Measurements from ENCODE around the gene PDHX.

PDHX gene

DNA sequence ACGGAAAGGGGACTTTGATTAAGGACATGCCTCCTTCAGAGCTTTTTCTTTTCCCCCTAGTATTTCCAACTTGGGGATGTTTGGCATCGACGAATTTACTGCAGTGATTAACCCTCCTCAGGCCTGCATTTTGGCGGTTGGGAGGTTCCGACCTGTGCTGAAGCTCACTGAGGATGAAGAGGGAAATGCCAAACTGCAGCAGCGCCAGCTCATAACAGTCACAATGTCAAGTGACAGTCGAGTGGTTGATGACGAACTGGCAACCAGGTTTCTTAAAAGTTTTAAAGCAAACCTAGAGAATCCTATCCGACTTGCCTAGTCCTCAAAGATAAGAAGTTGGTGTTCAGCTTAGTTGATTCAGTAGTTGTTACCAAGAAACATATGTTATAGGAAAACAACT, 78.4 kb downstream of the PDHX start:
- DNase-seq (ENCODE audit: low spot score) = no peak

DNA sequence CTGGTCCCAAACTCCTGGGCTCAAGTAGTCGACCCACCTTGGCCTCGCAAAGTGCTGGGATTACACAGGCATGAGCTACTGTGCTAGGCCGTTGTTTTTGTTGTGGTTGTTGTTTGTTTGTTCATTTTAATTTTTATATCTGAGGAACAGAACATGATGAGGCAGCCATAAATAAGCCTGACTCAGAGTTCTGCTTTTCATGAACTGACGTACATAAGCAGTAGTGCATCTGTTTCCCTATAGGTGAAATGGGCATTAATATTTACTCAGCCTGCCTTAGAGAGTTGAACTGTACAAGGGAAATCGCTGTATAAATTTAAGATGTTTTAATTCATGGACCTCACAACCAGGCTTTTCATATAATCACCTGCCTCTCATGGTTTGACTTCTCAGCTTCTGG, 80.5 kb downstream of the PDHX start:
- DNase-seq (ENCODE audit: low spot score) = no peak

DNA sequence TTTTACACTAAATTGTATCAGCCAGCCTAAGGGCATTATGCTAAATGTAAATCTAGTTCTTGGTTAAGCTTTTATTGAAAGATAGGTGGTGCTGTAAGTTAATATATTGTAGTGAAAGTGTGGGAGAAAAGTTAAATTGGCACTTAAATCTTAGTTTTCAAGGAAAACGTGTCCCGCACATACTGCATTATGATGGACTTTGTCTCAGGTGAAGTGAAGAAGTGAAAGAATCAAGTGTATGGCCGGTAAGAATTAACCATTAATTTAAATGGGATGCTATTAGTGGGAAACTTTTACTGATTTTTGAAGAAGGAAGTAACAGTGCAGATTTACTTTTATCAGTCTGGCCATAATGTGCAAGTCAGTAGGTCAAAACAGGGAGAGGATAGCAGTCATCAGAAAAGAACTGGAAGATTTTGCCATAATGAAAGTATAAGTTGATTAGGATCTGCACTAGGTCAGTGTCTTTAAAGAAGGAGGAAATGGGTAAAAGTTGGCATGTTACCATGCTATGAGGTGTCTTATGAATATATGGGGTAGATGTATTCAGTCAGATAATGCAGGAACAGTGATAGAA, 81.6 kb downstream of the PDHX start:
- no peak for DNase-seq (ENCODE audit: low spot score)

DNA sequence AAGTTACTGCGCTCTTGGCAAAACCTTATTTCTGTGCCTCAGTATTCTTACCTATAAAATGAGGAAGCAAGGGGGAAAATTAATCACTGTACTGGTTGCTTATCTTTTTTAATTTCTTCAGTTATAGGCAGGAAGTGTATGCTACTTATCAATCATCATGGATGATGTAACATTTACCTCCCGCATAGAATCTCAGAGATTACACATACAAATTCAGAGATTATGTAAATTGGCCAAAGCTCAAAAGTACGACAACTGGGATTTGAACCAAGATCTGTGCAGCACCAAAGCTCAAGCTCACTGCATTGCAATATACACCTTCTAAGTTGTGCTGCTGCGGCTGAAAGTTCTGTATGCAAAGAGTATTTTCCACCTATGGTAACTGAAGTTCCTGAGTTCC, 83.0 kb downstream of the PDHX start:
- no peak for DNase-seq (ENCODE audit: low spot score)

DNA sequence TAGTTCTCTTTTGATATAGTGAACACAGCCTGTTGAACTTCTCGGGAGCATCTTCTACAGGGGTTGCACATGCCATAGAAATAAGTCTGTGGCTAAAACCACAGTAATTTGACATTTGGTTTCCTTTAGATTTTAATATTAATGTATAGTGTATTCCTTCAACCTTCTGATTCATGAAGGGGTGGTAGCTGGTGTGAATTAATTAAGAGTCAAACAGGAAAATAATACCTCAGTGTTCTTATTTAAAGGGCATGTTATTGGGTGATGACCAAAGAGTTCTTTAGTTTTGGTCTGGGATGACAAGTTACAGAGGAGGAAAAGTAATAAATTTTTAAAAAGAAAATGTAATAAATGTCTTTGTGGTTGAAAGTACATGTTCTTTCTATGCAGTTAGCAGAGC, 86.8 kb downstream of the PDHX start:
- no peak for DNase-seq (ENCODE audit: low spot score)

DNA sequence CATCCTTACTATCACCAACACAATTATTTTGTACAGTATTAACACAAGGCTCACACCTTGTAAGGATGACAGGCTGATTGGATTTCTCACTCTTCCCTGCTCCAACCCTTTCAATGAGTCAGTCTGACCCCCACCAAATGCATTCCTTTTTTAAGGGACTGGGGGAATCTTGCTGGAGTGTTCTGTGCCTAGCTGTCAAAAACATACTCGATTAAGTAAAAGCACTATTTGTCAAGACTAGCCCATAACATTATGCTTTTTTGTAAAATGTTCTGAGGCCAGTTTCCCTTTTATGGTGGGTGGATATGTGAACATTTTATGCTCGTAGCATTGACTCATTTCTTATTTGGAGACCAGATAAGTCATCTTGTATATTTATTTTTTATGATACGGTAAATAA, 87.2 kb downstream of the PDHX start:
- no peak for DNase-seq (ENCODE audit: low spot score)

DNA sequence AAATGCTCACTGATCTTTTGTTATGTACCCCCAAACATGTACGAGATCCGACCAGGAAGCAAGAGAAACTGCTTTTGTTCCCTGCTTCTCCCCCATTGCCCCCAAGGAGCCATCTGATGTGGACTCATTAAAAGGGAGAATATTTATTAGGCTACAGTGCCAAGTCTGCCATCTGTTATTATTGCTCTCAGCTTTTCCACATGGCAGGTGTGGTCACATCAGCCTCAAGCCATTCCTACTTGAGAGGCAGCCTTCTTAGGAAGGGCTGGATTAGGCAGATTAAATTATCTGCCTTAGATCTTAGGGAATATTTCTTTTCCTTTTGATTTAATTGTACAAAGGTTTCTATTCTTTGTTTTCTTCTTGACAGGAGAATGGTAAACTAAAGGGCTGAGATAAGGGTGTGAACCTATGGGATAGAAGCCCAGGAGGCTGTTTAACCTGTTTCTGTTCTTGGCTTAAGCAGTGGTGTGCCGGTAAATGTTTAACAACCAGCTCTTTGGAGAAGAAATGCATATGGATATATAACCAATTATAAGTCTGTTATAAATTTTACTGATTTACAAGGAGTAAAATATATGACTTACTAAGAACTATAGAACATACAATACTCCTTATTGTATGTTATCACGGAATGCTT, 88.8 kb downstream of the PDHX start:
- DNase-seq (ENCODE audit: low spot score) = peak; percentile 66

DNA sequence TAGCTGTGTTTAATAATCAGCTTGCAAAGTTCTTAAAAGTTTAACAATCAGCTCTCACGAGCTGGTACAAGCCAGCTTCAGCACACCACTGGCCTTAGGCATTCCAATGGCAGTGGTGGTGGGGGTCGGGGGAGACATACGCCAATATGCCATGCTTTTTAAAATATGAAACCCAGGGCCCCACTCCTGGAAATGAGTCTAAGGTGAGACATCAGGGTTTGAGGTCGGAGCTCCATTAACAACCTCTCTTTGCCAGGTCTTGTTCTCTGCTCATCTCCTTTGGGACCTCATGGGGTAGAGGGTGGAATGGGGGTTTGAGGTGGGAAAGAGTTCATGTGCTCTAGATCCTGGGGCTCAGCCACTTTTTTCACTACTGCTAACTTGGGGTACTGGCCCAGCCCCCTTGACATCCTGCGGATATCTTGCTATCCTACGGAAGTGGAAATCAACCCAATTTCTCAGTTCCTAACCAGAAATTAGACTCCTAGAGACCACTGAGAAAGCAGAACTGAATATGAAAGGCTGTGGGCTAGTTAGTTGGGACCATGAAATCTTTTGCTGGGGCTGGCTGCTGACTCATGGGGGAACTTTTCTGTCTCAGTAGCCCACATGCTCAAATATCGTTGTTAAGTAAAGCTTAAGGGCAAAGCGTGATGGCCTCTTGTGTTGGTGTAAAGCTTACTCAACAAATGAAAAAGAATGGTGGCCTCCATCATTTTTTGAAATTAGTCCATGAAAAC, 90.1 kb downstream of the PDHX start:
- DNase-seq (ENCODE audit: low spot score) = no peak

DNA sequence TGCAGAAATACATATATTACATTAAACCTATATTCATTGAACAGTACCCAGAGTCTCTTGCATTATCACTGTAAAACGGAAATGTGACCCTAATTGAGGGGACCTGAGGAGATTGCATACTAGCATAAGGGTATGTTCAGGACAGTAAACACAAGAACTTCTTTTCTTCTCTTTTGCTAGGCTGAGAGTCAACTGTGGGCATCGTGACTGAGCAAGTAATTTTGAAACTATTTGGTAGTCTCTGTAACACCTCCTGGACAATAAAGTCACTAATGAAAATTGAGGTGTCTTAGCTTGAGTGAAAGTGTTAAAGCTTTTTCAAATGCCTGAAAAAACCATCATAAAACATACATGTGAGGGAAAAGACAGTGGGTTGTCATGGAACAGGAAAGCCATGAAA, 90.9 kb downstream of the PDHX start:
- no peak for DNase-seq (ENCODE audit: low spot score)

DNA sequence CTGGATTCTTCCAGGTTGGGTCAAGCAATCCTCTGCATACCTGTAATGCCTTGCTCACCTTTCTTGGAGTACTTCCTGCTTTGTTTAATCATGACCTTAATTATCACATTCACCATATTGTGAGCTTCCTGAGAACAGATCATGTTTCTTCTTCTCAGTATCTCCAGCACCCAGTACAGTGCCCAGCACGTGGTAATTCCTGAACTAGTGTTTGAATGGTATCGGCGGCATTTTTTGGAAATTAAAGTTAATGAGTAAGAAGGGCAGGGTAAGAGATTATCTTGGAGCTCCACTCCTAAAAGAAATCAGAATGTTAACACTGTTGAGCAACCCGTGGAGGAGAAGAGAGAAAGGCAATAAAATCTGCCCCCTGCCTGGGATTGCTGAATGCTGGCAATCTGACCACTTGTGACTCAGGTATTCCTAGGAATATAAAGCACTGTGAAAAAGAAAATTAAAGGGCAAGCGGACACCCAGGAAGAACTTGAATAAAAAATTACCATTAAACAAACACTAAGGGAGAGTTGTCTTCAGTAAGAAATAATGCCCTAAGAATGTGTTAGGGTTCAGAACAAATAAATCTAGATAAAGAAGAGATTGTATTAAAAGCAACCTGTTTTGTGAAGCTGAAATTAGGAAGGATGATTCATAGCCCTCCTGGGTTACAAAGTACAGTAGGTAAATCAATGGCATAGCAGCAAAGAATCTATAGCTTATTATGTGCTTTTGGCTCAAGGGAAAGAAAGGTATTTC, 92.9 kb downstream of the PDHX start:
- DNase-seq (ENCODE audit: low spot score) = peak; percentile 89

DNA sequence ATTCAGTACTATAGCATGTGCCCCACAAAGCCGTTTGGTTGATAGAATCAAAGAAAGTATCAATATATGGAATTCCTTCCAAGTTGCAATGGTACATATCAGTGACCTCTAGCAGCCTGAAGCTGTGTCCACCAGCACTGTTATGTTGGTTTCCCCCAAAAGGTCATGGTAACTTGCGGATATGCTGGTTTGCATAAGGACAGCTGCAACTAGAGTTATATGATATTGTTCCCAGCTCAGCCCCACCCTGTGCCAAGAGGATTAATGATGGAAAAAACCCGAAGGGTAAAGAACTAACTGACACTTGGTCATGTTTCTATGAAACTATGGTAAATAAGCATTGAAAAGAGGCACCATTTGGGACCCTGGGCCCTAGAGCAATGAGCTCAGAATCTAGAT, 93.5 kb downstream of the PDHX start:
- no peak for DNase-seq (ENCODE audit: low spot score)

DNA sequence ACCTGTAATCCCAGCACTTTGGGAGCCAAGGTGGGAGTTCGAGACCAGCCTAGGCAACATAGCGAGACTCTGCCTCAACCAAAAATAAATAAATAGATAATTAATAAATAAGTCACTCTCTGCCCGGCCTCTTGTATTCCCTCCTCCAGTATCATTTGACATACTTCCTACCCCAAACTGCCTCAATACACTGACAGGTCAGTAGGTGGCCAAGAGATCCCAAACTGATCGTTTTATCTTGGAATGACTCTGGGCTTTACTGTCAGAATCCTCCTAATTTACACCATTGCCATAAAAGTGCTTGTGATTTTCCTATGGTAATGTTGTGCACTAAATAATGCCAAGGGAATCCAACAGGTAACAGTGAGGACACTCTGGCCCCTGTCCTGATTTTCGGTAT, 94.2 kb downstream of the PDHX start:
- DNase-seq (ENCODE audit: low spot score) = no peak

DNA sequence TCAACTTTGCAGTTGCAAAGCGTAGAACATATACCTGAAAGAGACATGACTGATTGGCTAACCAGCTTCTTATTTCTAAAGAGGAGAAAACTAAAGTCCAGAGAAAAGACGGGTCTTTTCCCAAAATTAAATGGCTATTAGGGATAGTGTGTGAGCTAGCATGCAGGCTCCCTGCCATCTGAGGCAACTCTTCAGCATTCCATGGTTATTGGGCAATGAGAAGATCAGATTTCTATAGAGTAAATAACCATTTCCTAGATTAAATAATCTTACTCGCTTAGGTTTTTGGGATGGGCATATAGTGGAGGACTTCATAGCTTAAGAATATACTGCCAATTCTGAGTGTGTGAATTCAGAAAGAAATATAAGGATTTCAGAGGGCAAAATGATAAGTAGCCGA, 95.0 kb downstream of the PDHX start:
- DNase-seq (ENCODE audit: low spot score) = no peak

DNA sequence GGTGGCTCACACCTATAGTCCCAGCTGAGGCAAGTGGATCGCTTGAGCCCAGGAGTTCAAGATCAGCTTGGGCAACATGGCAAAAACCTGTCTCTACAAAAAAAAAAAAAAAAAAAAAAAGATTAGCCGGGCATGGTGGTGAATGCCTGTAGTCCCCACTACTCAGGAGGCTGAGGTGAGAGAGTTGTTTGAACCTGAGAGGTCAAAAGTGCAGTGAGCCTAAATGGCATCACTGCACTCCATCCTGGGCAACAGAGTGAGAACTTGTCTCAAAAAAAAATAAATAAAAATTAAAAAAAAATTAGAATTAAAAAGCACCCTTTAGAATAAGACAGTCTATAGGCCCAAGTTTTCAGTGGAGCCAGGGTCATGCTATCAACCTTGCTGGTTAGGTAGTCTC, 95.5 kb downstream of the PDHX start:
- no peak for DNase-seq (ENCODE audit: low spot score)

DNA sequence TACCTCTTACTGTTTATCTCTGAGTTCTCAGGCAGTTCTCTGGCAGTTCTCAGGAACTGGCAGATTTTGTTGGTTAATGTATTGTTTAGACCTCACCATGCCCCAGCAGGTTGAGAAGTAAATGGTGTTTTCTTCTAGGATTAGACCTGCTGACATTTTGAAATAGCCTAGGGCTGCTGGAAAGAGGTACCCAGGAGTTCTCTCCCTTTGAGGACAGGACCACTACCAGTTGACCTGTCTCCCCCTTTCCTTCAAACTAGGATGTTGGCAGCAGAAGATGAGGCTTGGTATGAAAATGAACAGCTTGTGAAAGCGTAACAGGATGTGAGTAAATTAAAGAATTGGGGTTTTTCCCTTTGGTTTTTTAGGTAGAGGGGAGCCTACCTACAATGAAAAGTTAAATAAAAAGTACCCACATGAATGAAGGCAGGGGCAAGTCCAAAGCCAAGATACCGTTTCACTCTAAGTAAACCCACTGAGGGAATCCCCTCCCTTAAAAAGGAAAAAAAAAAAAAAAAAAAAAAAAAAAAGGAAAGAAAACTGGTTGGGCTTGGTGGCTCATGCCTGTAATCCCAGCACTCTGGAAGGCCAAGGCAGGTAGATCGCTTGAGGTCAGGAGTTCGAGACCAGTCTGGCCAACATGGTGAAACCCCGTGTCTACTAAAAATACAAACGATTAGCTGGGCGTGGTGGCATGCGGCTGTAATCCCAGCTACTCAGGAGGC, 96.2 kb downstream of the PDHX start:
- DNase-seq (ENCODE audit: low spot score) = no peak

DNA sequence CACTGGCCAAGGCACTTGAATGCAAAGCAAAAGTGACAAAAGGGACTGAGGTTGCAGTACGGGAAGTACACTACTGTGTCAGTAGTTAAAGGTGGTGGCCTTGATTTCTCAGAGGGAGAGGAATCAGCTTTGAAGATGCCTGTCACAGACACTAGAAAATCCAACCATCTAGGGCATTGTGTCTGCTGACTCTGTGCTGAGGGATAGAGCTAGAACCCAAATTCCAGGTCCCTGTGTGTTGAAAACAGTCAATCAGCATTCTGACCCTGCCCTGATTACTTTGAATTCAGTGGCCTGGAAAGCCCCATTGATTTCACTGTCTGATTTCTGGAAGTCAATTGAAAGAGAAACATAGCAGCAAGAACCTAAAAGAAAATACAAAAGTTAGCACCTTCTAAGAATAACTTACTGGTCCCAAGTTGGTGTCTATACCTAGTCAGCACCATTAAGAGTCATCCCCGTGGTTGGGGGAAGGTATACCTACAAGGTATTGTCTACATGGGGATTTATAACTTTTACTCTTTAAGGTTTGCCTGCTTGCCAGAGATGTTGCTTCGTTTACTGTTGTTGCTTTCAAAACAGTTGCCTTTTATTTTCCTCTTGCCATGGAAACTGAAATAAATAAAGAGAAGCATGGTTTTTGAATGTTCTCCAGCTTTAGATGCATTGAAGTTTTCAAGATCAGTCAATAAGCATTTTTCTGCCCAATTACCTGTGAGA, 97.3 kb downstream of the PDHX start:
- no peak for DNase-seq (ENCODE audit: low spot score)

DNA sequence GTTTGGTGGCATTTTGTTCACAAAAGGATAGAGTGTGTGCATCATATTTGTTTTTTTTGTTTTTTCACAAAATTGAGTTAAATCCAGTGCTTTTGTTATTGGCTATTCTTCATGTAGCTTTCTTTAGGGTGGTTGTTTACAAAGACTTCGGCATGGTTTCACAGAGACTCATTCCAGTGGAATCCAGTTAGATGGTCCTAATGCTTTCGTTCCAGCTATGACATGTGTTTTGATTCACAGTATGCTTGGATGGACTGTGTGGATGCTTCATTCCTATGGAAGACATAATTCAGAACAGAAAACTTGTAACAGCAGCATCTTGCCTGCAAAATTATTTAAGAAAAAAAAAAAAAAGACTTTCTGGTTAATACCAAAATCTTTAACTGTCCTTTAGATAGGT, 97.9 kb downstream of the PDHX start:
- no peak for DNase-seq (ENCODE audit: low spot score)

DNA sequence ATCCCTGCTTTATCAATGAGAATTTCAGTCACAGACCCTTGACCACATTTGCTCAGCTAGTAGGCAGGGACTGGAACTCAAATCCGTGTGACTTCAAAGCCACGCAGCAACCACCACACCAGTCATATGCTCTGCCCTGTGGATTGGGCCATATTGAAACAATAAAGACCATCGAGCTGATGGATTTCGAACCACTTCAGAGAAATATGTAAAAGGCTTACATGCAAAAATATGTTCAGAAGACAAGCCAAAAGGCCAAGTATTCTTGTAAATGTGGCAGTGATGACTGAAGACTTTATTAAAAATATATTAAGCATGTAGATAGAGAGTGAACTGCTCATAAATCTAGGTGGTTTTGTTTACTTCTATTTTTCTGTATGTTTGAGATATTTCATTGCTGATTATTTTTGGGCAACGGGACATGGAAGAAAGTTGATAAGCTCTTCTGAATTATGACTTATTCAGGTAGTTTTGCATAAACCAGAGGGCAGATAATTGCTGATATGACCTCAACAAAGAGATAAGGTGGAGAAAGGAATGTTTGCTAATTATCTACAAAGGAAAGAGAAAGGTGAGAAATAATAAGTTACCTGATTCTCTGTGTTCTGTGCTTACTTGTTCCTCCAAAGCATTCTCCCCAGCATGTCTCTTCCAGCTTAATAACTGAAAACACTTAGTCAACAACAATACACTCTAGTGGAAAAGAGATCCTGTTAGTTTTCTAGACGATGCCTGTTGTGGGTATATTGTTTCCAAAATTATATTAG, 99.4 kb downstream of the PDHX start:
- DNase-seq (ENCODE audit: low spot score) = no peak

DNA sequence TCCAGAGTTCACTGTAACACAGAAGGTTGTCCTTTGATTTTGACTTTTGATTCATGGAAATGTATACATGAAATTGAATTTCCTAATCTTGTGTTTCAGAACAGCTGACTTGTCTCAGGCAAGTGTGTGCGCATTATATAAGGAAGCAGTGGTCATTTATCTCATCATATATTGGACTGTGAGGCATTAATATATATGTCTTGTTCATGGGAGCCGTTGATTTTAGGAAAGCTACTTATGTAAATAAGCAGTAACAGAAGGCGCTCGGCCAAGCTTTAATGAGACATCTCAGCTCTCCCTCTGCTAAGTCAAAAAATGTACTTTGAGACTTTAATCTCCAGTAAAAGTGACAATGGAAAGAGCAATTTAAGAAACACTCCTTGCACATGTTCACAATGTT, 100.5 kb downstream of the PDHX start:
- DNase-seq (ENCODE audit: low spot score) = no peak

DNA sequence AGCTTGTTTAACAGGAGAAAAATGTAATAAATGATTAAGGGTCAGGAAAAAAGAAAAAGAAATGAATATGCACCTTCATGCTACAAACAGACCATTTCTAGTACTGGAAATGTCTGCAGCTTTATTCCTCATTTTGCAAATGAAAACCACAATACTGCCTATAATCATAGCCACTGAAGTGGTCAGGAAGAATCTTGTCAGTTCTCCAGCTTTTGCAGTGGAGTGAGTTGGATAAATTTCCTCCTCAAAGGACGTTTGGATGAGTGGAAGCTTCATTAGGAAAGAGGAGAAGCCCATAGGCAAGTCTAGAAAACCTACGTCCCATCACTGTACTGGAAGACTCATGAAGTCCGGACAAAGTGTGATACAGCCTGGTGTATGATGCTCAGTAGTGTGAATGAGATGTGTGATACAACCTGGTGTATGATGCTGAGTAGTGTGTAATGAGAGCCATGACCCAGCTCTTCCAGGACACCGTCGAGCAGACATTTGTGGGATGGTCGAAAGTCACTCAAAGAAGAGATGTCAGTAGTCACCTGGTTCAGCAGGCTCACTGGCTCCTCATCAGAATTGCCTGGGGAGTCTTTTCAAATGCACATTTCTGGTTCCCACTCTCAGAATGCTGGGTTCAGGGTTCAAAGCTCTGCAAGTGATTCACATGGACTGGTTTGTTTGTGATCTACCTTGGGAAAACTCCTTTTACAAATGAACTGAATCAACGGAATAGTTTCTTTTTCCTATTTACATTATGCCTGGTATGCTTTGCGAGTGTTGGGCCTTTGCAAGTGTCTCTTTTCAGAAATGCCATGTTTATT, 101.3 kb downstream of the PDHX start:
- DNase-seq (ENCODE audit: low spot score) = no peak
